Activated CD4-positive, alpha-beta T cell treated with anti-CD3 and anti-CD28 coated beads for 24 hours (primary cell): ENCODE measurements around the gene NMBR.
"Not testable (repeated sequence)": the region's sequence is repeated elsewhere in the genome, so short reads cannot be mapped to it uniquely, and the experiment has no call there.

ENCODE experiments used
- DNase-seq, 2 donors: peaks; one replicate each; pipeline ENCODE4 v3.0.0-alpha.2; 2020; ENCODE audit warnings: low read depth in 2 of 2

Gene NMBR

GRCh38 chr6:142155091-142155490 is 8.2 kb upstream of the NMBR start:
- DNase-seq: no peak

- no peak for DNase-seq
Observed at GRCh38 chr6:142154336-142154735, 7.4 kb upstream of the NMBR start.

GRCh38 chr6:142153196-142153595 is 6.3 kb upstream of the NMBR start:
- no peak for DNase-seq

GRCh38 chr6:142152746-142153145 is 5.8 kb upstream of the NMBR start:
- no peak for DNase-seq

GRCh38 chr6:142141531-142141930 is 5.4 kb downstream of the NMBR start:
- DNase-seq: not testable (repeated sequence)

GRCh38 chr6:142138876-142139275 is 8.0 kb downstream of the NMBR start:
- DNase-seq: no peak

GRCh38 chr6:142132625-142133024 is 14.3 kb downstream of the NMBR start, which contains the start of gene GJE1:
Gene GJE1 (plus strand): TSS chr6:142132925. CDS start chr6:142133159, 234 bp downstream.
- DNase-seq: no peak

GRCh38 chr6:142130814-142131213 is 16.1 kb downstream of the NMBR start:
- DNase-seq: no peak

GRCh38 chr6:142121342-142121741 is 25.6 kb downstream of the NMBR start:
- no peak for DNase-seq

- DNase-seq: no peak
Observed at GRCh38 chr6:142118925-142119324, 28.0 kb downstream of the NMBR start.

GRCh38 chr6:142118328-142118727 is 28.6 kb downstream of the NMBR start:
- no peak for DNase-seq

- no peak for DNase-seq
Observed at GRCh38 chr6:142117366-142117765, 29.6 kb downstream of the NMBR start.

GRCh38 chr6:142112451-142113061 is 34.4 kb downstream of the NMBR start:
- DNase-seq: peak; percentile 57 to 70

GRCh38 chr6:142110820-142111219 is 36.1 kb downstream of the NMBR start:
- DNase-seq: not testable (repeated sequence)

- DNase-seq: not testable (repeated sequence)
Observed at GRCh38 chr6:142104820-142105219, 42.1 kb downstream of the NMBR start.

GRCh38 chr6:142088858-142089216 is 58.1 kb downstream of the NMBR start:
- DNase-seq: no peak

GRCh38 chr6:142087950-142088857 is 58.7 kb downstream of the NMBR start:
- no peak for DNase-seq

- DNase-seq: no peak
Observed at GRCh38 chr6:142079130-142079529, 67.8 kb downstream of the NMBR start.

- no peak for DNase-seq
Observed at GRCh38 chr6:142075516-142076101, 71.3 kb downstream of the NMBR start.

- no peak for DNase-seq
Observed at GRCh38 chr6:142074516-142074915, 72.4 kb downstream of the NMBR start.

- DNase-seq: no peak
Observed at GRCh38 chr6:142071981-142072380, 74.9 kb downstream of the NMBR start.

GRCh38 chr6:142068416-142068815 is 78.5 kb downstream of the NMBR start:
- DNase-seq: no peak

- not testable (repeated sequence) for DNase-seq
Observed at GRCh38 chr6:142062861-142063260, 84.1 kb downstream of the NMBR start.
